Neural crest cell (in vitro differentiated cells): Measurements from ENCODE around the gene FGF1. TPM values are rescaled to one million over a fixed set of nuclear protein-coding genes. Genes with fewer than 3 reads are reported as not detected.

Experiments
- DNase-seq: peaks from one replicate; pipeline ENCODE4 v3.0.0; 2021; ENCODE audit warnings: low read depth, mixed read lengths, low spot score
- H3K27ac Mint-ChIP-seq: one replicate; pipeline ENCODE4 v1.8.0; 2021; ENCODE audit warnings: mild to moderate bottlenecking, mixed read lengths; ENCODE audit not compliant: unreplicated experiment
- H3K27me3 Mint-ChIP-seq: 2 replicates; pipeline ENCODE4 v1.8.0; 2021; ENCODE audit warnings: low read depth, mild to moderate bottlenecking, mixed read lengths
- H3K36me3 Mint-ChIP-seq: 2 replicates; pipeline ENCODE4 v1.8.0; 2021; ENCODE audit warnings: low read depth, mild to moderate bottlenecking, mixed read lengths
- H3K4me1 Mint-ChIP-seq: 2 replicates; pipeline ENCODE4 v1.8.0; 2021; ENCODE audit warnings: mixed read lengths
- H3K4me3 Mint-ChIP-seq: one replicate; pipeline ENCODE4 v1.8.0; 2021; ENCODE audit warnings: mild to moderate bottlenecking, mixed read lengths
- H3K9me3 Mint-ChIP-seq: 2 replicates; pipeline ENCODE4 v1.8.0; 2021; ENCODE audit warnings: mixed read lengths
- CTCF ChIP-seq: fragments of 200-600 bp; sonication (generic); conservative IDR thresholded peaks from 2 replicates; pipeline ENCODE4 v1.5.0; 2021; ENCODE audit warnings: antibody characterized with exemption, mild to moderate bottlenecking
- total RNA-seq: library from RNA; stranded (reverse); gene quantifications from 2 replicates; pipeline ENCODE4 v1.2.1, GENCODE V29; 2021

The FGF1 gene
- total RNA-seq, 1 donor from 2014 or later: not detected

DNA sequence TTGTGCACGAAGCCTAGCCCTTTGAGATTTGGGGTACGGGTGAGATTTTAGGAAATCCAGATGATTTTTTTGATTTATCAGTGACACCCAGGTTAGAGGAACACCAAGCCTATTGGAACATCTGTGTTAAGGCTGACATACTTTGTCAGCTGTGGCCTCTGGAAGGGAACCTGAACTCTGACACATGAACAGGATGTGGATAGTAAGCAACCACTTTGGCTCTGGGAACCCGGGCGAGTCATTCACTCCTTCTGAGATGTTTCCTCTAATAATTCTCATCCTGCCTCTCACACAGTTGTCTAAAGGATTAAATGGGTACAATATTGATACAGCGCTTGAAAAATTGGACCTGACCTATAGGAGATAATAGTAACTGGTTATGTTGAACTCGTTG is 67.8 kb downstream of the FGF1 start:
- peaks cover 4% of the 10 kb centered on the region for H3K36me3 Mint-ChIP-seq
- H3K27ac Mint-ChIP-seq: no peak overlapping the region
- no peak for TF ChIP-seq CTCF
- no peak overlapping the region for H3K4me3 Mint-ChIP-seq
- peaks cover 18% of the 10 kb centered on the region for H3K4me1 Mint-ChIP-seq
- H3K9me3 Mint-ChIP-seq: peaks cover 3% of the 10 kb centered on the region
- no peak for DNase-seq
- no peaks in the 10 kb centered on the region for H3K27me3 Mint-ChIP-seq

DNA sequence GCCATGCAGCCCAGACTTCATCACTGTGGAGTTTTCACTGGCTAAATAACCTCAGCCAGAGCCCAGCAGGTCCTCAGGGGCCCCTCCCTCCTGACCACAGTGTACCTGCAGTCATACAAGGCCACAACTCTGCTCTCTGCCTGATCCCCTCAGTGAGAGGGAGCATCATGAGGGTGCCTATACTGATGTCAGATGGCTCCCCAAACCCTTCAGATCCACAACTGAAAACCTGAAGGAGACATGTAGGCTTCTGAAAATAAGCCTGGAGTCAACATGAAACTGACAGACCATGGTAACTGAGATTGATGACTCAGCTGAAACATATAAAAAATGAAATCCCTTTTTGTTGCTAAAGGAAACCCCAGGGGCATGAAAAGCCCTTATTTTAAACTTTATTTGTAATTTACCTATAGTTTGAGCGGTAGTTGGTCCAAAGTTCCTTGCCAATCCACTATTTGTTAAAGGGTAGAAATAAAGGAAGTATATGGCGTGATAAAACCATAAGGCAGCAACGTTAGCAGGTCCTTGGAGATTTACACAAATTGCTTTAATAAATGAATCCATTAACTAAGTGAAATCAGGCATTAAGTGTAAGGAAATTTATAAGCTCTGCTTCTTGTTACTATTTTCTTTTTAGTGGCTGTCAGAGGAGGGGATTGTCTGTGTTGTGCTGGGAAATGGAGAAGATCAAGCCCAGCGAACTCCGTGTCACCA is 68.3 kb downstream of the FGF1 start:
- DNase-seq: no peak
- peaks cover 4% of the 10 kb centered on the region for H3K36me3 Mint-ChIP-seq
- no peak for TF ChIP-seq CTCF
- H3K4me1 Mint-ChIP-seq: peaks cover 18% of the 10 kb centered on the region
- H3K4me3 Mint-ChIP-seq: no peak overlapping the region
- peaks cover 3% of the 10 kb centered on the region for H3K9me3 Mint-ChIP-seq
- no peak overlapping the region for H3K27ac Mint-ChIP-seq
- no peaks in the 10 kb centered on the region for H3K27me3 Mint-ChIP-seq

GRCh38 chr5:142615948-142616347 is 69.9 kb downstream of the FGF1 start:
- Mint-ChIP-seq H3K36me3 (peaks cover 2% of the 10 kb centered on the region), H3K4me1 (peaks cover 10% of the 10 kb centered on the region), H3K9me3 (peaks cover 2% of the 10 kb centered on the region), H3K4me3 (no peak overlapping the region), H3K27ac (no peak overlapping the region), H3K27me3 (no peaks in the 10 kb centered on the region)
- TF ChIP-seq CTCF: no peak
- no peak for DNase-seq

DNA sequence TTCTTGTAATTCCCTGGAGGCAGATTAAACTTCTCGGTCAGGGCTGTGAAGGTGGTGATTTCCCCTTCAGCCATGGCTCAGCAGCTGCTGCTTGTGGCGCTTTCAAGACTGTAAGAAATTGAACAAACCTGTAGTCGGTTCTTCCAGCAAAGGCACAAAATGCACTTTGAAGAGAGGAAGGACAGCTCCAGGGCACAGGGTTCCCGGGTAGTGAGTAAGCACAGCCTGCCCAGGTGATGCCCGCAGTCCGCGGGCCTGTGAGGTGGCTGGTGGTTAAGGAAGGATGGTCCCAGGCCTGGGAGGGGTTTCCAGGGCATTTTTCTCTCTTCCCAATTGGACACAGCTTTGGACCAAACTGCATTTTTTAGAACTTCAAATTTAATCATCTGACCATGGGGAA is 71.8 kb downstream of the FGF1 start:
- Mint-ChIP-seq H3K36me3 (no peaks in the 10 kb centered on the region), H3K4me3 (no peak overlapping the region), H3K9me3 (no peaks in the 10 kb centered on the region), H3K4me1 (peaks cover 12% of the 10 kb centered on the region), H3K27me3 (no peaks in the 10 kb centered on the region), H3K27ac (no peak overlapping the region)
- DNase-seq: no peak
- no peak for TF ChIP-seq CTCF

- Mint-ChIP-seq H3K27ac (no peak overlapping the region), H3K27me3 (no peaks in the 10 kb centered on the region), H3K36me3 (no peaks in the 10 kb centered on the region), H3K4me3 (no peak overlapping the region), H3K9me3 (no peaks in the 10 kb centered on the region), H3K4me1 (peaks cover 9% of the 10 kb centered on the region)
- TF ChIP-seq CTCF: no peak
- no peak for DNase-seq
Measured at GRCh38 chr5:142613271-142613671, 72.6 kb downstream of the FGF1 start.
